HepG2 (cell line): ENCODE measurements around the gene ANKRD1. TPM values are rescaled to one million over a fixed set of nuclear protein-coding genes. Genes with fewer than 3 reads are reported as not detected.

Experiments used
- ATAC-seq: fragments of 200-7000 bp; cut with Tn5 transposase; 3 replicates; pipeline ENCODE4 v1.9.1; 2020; ENCODE audit warnings: mild to moderate bottlenecking, moderate library complexity
- BruUV-seq: library from RNA; stranded (reverse); fragments of 400-500 nt; replicated peaks from 2 replicates; lab custom pipeline; 2021; lab: Mats Ljungman, UMichigan
- CTCF ChIA-PET: fragments of 300-600 bp; formaldehyde crosslinking; extraction: SDS; loops from one replicate; lab custom pipeline; 2021; ENCODE audit warnings: low total read pairs, inconsistent platforms, low intra/inter-chr PET ratio; lab: Yijun Ruan, JAX
- POLR2A ChIA-PET: fragments of 350-600 bp; sonication (Branson Sonifier 250); formaldehyde crosslinking; loops from one replicate; lab custom pipeline; 2020; ENCODE audit warnings: antibody characterized with exemption, inconsistent platforms; lab: Yijun Ruan, JAX
- DNase-seq: peaks from one replicate; pipeline ENCODE4 v3.0.0-alpha.2; 2015; ENCODE audit warnings: low spot score
- FAIRE-seq: peaks from 3 replicates; lab custom pipeline; 2011; peaks lifted over from hg19 to GRCh38; lab: Jason Lieb, UNC
- H2AFZ ChIP-seq: one replicate; pipeline ENCODE4 v1.6.1; 2011; ENCODE audit warnings: low read length, inconsistent platforms
- H3K27ac ChIP-seq: fragments of 300-600 bp; 3 replicates; pipeline ENCODE4 v1.8.0; 2011; ENCODE audit warnings: mixed run types, mild to moderate bottlenecking, mixed read lengths, low read length, inconsistent platforms; ENCODE audit not compliant: insufficient read depth; ENCODE audit errors: extremely low read length
- H3K27me3 ChIP-seq, 2 experiments: fragments of 200-600 bp in 1 of 2; 2 replicates in 1 of 2; 3 replicates in 1 of 2; pipeline versions ENCODE4 v1.6.0 to v1.8.0; 2011; ENCODE audit warnings: low read length in 2 of 2, mild to moderate bottlenecking in 2 of 2, moderate library complexity in 2 of 2, inconsistent platforms in 1 of 2; ENCODE audit not compliant: insufficient read depth in 2 of 2, control insufficient read depth in 1 of 2
- H3K36me3 ChIP-seq, 2 experiments: fragments of 200-600 bp in 1 of 2; replicated peaks in 1 of 2; 2 replicates in 1 of 2; 3 replicates in 1 of 2; pipeline versions ENCODE4 v1.5.1 to v1.8.0; 2011; ENCODE audit warnings: low read length in 2 of 2, inconsistent platforms in 1 of 2; ENCODE audit not compliant: insufficient read depth in 2 of 2, control insufficient read depth in 1 of 2
- H3K4me1 ChIP-seq: 2 replicates; pipeline ENCODE4 v1.5.1; 2012; ENCODE audit warnings: low read length, inconsistent platforms; ENCODE audit not compliant: insufficient read depth
- H3K4me2 ChIP-seq: 2 replicates; pipeline ENCODE4 v1.6.0; 2011; ENCODE audit warnings: low read depth, low read length, inconsistent platforms
- H3K4me3 ChIP-seq, 3 experiments: fragments of 200-600 bp in 1 of 3; sonication (generic), shearing (Covaris generic) in 1 of 3; replicated peaks in 1 of 3; 2 replicates each; pipeline ENCODE4 v1.5.1; 2011 to 2016; ENCODE audit warnings: low read length in 3 of 3, inconsistent platforms in 2 of 3, low read depth in 2 of 3, mild to moderate bottlenecking in 2 of 3, control low read depth in 1 of 3, mixed read lengths in 1 of 3; ENCODE audit not compliant: insufficient read depth in 1 of 3
- H3K79me2 ChIP-seq: one replicate; pipeline ENCODE4 v1.6.1; 2011; ENCODE audit warnings: low read length, inconsistent platforms; ENCODE audit not compliant: insufficient read depth
- H3K9ac ChIP-seq: 2 replicates; pipeline ENCODE4 v1.6.0; 2011; ENCODE audit warnings: mild to moderate bottlenecking, low read depth, low read length, inconsistent platforms; ENCODE audit not compliant: insufficient read depth
- H3K9me3 ChIP-seq: 2 replicates; pipeline ENCODE4 v1.5.1; 2012; ENCODE audit warnings: mild to moderate bottlenecking, low read length
- H4K20me1 ChIP-seq: 2 replicates; pipeline ENCODE4 v1.6.0; 2011; ENCODE audit warnings: inconsistent platforms, mild to moderate bottlenecking, low read length, moderate library complexity; ENCODE audit not compliant: insufficient read depth
- ATF4 ChIP-seq, 2 experiments: fragments of 450-650 bp in 1 of 2; sonication (generic) in 1 of 2; formaldehyde crosslinking; IDR thresholded peaks; 2 replicates each; pipeline versions ENCODE4 v1.5.0 to v1.8.0; 2020 to 2022; ENCODE audit warnings: mild to moderate bottlenecking in 1 of 2, missing genetic modification reagents in 1 of 2
- FOXK2 ChIP-seq: fragments of 450-650 bp; IDR thresholded peaks from 2 replicates; pipeline ENCODE4 v1.6.1; 2016
- HNF4A ChIP-seq: sonication (generic); formaldehyde crosslinking; IDR thresholded peaks from 2 replicates; pipeline ENCODE4 v1.4.0; 2020; ENCODE audit warnings: missing genetic modification reagents
- NFIC ChIP-seq: IDR thresholded peaks from 2 replicates; pipeline ENCODE4 v1.6.1; 2012; ENCODE audit warnings: mild to moderate bottlenecking, low read length, inconsistent platforms
- POGZ ChIP-seq: sonication (generic); formaldehyde crosslinking; IDR thresholded peaks from 2 replicates; pipeline ENCODE4 v1.4.0; 2020; ENCODE audit warnings: mild to moderate bottlenecking, missing genetic modification reagents
- PRDM4 ChIP-seq: sonication (generic); formaldehyde crosslinking; IDR thresholded peaks from 2 replicates; pipeline ENCODE4 v1.9.0; 2021; ENCODE audit warnings: missing genetic modification reagents, borderline replicate concordance
- RBFOX2 ChIP-seq: fragments of 200-400 bp; formaldehyde crosslinking; IDR thresholded peaks from 2 replicates; pipeline ENCODE4 v1.6.1; 2017; ENCODE audit warnings: low read depth, mild to moderate bottlenecking, low read length
- THAP11 ChIP-seq: IDR thresholded peaks from 2 replicates; pipeline ENCODE4 v1.6.1; 2016; ENCODE audit warnings: missing biosample characterization, missing genetic modification reagents
- ZMYM3 ChIP-seq: sonication (generic); formaldehyde crosslinking; IDR thresholded peaks from 2 replicates; pipeline ENCODE4 v1.5.1; 2020; ENCODE audit warnings: mild to moderate bottlenecking, missing genetic modification reagents
- ZNF207 ChIP-seq: fragments of 450-650 bp; IDR thresholded peaks from 2 replicates; pipeline ENCODE4 v1.6.1; 2016; ENCODE audit warnings: antibody characterized with exemption, borderline replicate concordance
- ZNF326 ChIP-seq: sonication (generic); formaldehyde crosslinking; IDR thresholded peaks from 2 replicates; pipeline ENCODE4 v1.4.0; 2020; ENCODE audit warnings: missing genetic modification reagents, borderline replicate concordance
- ZNF644 ChIP-seq: IDR thresholded peaks from 2 replicates; pipeline ENCODE4 v1.6.1; 2016; ENCODE audit warnings: low read depth
- ZNF768 ChIP-seq: sonication (generic); formaldehyde crosslinking; IDR thresholded peaks from 2 replicates; pipeline ENCODE4 v1.4.0; 2020; ENCODE audit warnings: missing genetic modification reagents
- in situ Hi-C: cut with HindIII; loops from 2 replicates; pipeline ENCODE4 v1.10.0; 2017; ENCODE audit warnings: low pct_unique_long_range_greater_than_20kb; ENCODE audit not compliant: extremely low pct_ligation_motif_present
- intact Hi-C: fragments of 100-400 bp; cut with micrococcal nuclease; formaldehyde crosslinking; loops from one replicate; pipeline ENCODE4 v1.10.0; 2022; ENCODE audit not compliant: unreplicated experiment
- polyA plus RNA-seq, 8 experiments: library from polyadenylated mRNA; depleted of rRNA in 3 of 8; stranded (reverse) in 7 of 8; unstranded in 1 of 8; fragments of >200 nt; fragmentation: Illumina TruSeq in 4 of 8; extraction: Trizol in 4 of 8; gene quantifications; 2 replicates each; pipeline versions ENCODE4 v1.2.1 to v1.2.3, GENCODE V29; 2011 to 2016; ENCODE audit warnings: low read depth in 4 of 8, missing spikeins in 1 of 8, mixed read lengths in 1 of 8; ENCODE audit not compliant: insufficient read depth in 1 of 8
- total RNA-seq, 5 experiments: library from RNA; depleted of rRNA; stranded (reverse); fragments of >200 nt; fragmentation: Illumina TruSeq; extraction: Trizol; gene quantifications; 2 replicates each; pipeline ENCODE4 v1.2.3, GENCODE V29; 2016; ENCODE audit warnings: low read depth in 1 of 5
- TF ChIP-seq, protein P1 (sequence below): sonication (generic); formaldehyde crosslinking; conservative IDR thresholded peaks from 2 replicates; pipeline ENCODE4 v1.8.0; 2022; ENCODE audit warnings: low read depth, missing genetic modification reagents

The ANKRD1 gene
- total and polyA plus RNA-seq, 2 of the 13 experiments (the other 11 are each of a cell fraction or from before 2014, with no cell fraction given), result 19.4 to 41.8 TPM

DNA sequence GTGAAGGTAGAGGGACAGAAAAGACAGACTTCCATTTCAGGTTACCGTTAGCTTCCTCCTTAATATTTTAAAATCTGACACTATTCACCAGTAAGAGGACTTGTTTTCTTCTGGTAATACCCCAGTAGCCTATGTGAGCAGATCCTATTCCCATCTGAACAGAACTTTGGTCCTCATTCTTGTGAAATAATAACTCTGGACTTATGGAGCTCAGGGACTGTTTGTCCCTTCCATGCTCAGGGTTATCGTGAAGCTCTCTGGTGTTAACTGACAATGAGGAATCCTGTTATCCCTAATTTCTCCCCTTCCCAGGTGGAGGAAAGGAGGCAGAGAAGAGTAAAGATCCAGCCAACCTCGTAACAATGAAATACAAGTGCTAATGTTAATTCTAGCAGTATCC, 47.0 kb upstream of the ANKRD1 start (continued):
- TF ChIP-seq FOXK2, result no peak
- TF ChIP-seq ATF4 (CRISPR knock-in tag; IDR thresholded peaks at IDR 0.05), result no peak
- TF ChIP-seq POGZ (CRISPR knock-in tag), result no peak
- no peak for TF ChIP-seq ZNF768 (CRISPR knock-in tag)
- TF ChIP-seq, protein P1, sequence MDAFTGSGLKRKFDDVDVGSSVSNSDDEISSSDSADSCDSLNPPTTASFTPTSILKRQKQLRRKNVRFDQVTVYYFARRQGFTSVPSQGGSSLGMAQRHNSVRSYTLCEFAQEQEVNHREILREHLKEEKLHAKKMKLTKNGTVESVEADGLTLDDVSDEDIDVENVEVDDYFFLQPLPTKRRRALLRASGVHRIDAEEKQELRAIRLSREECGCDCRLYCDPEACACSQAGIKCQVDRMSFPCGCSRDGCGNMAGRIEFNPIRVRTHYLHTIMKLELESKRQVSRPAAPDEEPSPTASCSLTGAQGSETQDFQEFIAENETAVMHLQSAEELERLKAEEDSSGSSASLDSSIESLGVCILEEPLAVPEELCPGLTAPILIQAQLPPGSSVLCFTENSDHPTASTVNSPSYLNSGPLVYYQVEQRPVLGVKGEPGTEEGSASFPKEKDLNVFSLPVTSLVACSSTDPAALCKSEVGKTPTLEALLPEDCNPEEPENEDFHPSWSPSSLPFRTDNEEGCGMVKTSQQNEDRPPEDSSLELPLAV (CRISPR knock-in tag), result no peak
- peak; percentile 90 for TF ChIP-seq HNF4A (CRISPR knock-in tag)
- no peak for TF ChIP-seq ZMYM3
- 0 out of 2 replicates have a peak, but pooled peaks have one; percentile 24 for TF ChIP-seq ZNF644

GRCh38 chr10:90966146-90966545, 45.3 kb upstream of the ANKRD1 start:
- H3K4me2 ChIP-seq, result no peak overlapping the region
- in situ Hi-C loops (no loop called here), intact Hi-C loops (no loop called here)
- H3K4me3 ChIP-seq, result no peak overlapping the region
- TF ChIP-seq RBFOX2 (no peak), THAP11 (CRISPR knock-in tag) (no peak), PRDM4 (no peak), ZNF326 (CRISPR knock-in tag) (no peak), ZNF644 (no peak), NFIC (no peak), ZNF207 (no peak)
- H2AFZ ChIP-seq, result no peak overlapping the region
- no peak overlapping the region for H3K9ac ChIP-seq
- ChIA-PET CTCF (no interaction called here), POLR2A (no interaction called here)
- H3K36me3 ChIP-seq, result no peaks in the 10 kb centered on the region
- no peak for FAIRE-seq
- DNase-seq, result no peak
- H3K27ac ChIP-seq, result no peak overlapping the region
- H3K27me3 ChIP-seq, result no peaks in the 10 kb centered on the region
- peaks cover 31% of the 10 kb centered on the region for H3K4me1 ChIP-seq
- no peaks in the 10 kb centered on the region for H4K20me1 ChIP-seq
- no peaks in the 10 kb centered on the region for H3K9me3 ChIP-seq
- no peaks in the 10 kb centered on the region for H3K79me2 ChIP-seq
- no peak for ATAC-seq
- BruUV-seq, result no TSS peak
